HG02970 (cell line): ENCODE measurements around the gene PCDH9.

Source experiments
- ATAC-seq: cut with Tn5 transposase; IDR thresholded peaks from one replicate; pipeline ENCODE4 v1.9.1; 2021; ENCODE audit warnings: mild to moderate bottlenecking, moderate library complexity, moderate number of reproducible peaks; ENCODE audit not compliant: unreplicated experiment, low FRiP score

Gene PCDH9

GRCh38 chr13:66559093-66559492 is 671.0 kb downstream of the PCDH9 start:
- ATAC-seq = no peak

GRCh38 chr13:66558506-66558905 is 671.6 kb downstream of the PCDH9 start:
- ATAC-seq = no peak

- no peak for ATAC-seq
Observed at GRCh38 chr13:66557357-66557756, 672.8 kb downstream of the PCDH9 start.

- no peak for ATAC-seq
Observed at GRCh38 chr13:66556306-66556705, 673.8 kb downstream of the PCDH9 start.

- no peak for ATAC-seq
Observed at GRCh38 chr13:66553391-66553790, 676.7 kb downstream of the PCDH9 start.

GRCh38 chr13:66551128-66551527 is 679.0 kb downstream of the PCDH9 start:
- ATAC-seq = no peak

GRCh38 chr13:66547685-66548084 is 682.5 kb downstream of the PCDH9 start:
- ATAC-seq = no peak

- ATAC-seq = no peak
Observed at GRCh38 chr13:66546534-66547379, 683.4 kb downstream of the PCDH9 start.

GRCh38 chr13:66543780-66544179 is 686.4 kb downstream of the PCDH9 start:
- no peak for ATAC-seq

GRCh38 chr13:66537417-66537816 is 692.7 kb downstream of the PCDH9 start:
- ATAC-seq = no peak

GRCh38 chr13:66536746-66537145 is 693.4 kb downstream of the PCDH9 start:
- ATAC-seq = no peak

- ATAC-seq = no peak
Observed at GRCh38 chr13:66534561-66534960, 695.6 kb downstream of the PCDH9 start.

GRCh38 chr13:66532845-66533244 is 697.3 kb downstream of the PCDH9 start:
- ATAC-seq = no peak

GRCh38 chr13:66532146-66532545 is 698.0 kb downstream of the PCDH9 start:
- ATAC-seq = no peak

GRCh38 chr13:66530686-66531085 is 699.5 kb downstream of the PCDH9 start:
- no peak for ATAC-seq

- no peak for ATAC-seq
Observed at GRCh38 chr13:66530158-66530557, 700.0 kb downstream of the PCDH9 start.

GRCh38 chr13:66528944-66529576 is 701.1 kb downstream of the PCDH9 start:
- ATAC-seq = no peak

- ATAC-seq = no peak
Observed at GRCh38 chr13:66528180-66528579, 702.0 kb downstream of the PCDH9 start.

GRCh38 chr13:66520511-66521355 is 709.4 kb downstream of the PCDH9 start:
- no peak for ATAC-seq

GRCh38 chr13:66519259-66519658 is 710.9 kb downstream of the PCDH9 start:
- no peak for ATAC-seq

- ATAC-seq = no peak
Observed at GRCh38 chr13:66518068-66518467, 712.1 kb downstream of the PCDH9 start.
